H4 (cell line): ENCODE data around the gene GPC6. TPM values are rescaled to one million over a fixed set of nuclear protein-coding genes. Genes with fewer than 3 reads are reported as not detected.

ENCODE experiments used
- DNase-seq: peaks from one replicate; pipeline ENCODE4 v3.0.0-alpha.2; 2015; ENCODE audit warnings: low spot score
- total RNA-seq: library from RNA; depleted of rRNA; stranded (reverse); fragments of >200 nt; shearing (Covaris generic); gene quantifications from 2 replicates; pipeline ENCODE4 v1.2.3, GENCODE V29; 2014

GPC6 gene
- total RNA-seq, 1 experiment from 2014 or later: 9.9 TPM

DNA sequence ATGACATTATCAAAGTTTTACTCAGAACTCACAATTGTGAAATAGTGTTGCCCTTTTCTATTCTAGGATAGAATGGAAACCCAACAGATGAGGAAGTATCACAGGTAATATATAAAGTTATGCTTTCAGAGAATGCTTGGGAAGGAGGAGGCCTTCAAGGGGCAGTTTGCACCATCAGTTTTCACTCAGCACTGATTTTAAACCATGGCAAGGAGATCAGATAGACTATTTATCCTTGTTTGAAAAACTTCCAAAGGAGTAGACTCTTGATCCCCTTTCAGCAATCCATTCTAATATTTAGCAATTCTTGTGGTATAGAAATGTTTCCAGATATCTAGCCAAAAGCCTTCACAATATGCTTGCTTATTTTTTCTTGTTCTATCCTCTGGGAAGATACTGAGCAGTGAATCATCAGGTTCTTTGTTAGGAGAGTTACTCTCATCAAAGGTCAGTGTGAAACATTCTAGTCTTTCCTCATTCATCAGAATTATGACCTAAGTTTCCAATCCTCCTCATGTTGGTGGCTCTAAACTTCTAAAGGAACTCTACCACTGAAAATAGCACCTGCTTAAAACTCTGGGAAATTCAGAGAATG is 3.8 kb downstream of the GPC6 start:
- DNase-seq: no peak

DNA sequence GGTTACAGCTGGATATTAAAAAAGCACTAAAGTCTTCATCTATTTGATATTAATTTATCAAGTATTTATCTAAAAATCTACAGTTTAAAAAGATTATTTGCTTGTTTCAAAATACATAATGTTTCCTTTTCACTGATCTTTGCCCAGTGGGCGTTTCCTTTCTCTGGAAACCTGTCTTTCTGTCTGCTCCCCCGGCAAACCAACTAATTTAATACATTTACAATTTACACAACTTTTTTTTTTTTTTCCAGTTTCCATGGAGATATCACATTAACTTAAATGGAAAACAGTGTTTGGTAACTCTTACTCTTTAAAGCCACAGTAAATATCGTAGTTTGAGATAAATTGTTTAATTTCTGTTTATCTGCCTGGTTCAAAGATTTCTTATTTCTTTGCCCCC is 5.3 kb downstream of the GPC6 start:
- no peak for DNase-seq

DNA sequence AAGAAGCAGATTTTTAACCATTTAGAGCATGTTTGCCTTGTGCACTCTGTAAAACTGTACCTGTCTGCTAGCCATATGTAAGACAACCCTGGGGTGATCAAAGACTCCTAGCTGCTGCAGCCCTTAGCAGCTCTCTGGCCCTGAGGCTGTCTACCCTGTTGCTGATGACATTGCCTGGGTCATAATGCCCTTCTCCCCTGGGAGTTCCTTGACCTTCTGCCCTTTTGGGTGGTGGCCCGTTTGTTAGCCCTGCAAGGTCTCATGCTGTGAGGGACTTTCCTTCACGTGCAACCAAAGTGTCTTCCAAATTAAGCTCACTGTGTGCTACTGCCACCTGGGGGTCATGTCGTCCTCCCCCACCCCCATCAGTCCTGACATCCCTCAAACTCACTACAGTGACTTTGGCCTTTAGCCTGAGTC is 7.4 kb downstream of the GPC6 start:
- DNase-seq: peak; percentile 6

DNA sequence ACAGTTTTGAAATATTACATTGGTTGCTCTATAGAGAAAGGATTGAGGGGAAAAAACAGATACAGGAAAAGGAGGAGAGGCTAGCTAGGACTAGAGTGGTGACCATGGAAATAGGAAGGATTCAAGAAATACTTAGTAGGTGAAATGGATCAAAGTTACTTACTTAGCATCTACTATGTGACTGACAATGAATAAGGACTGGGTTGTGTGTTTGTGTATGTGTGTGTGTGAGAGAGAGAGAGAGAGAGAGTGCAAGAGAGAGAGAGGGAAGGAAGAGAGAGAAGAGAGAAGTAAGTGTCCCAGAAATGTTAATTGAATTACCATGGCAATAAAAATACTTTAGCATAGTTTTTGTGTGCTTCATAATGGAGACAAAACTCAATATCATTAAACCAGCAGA is 7.9 kb downstream of the GPC6 start:
- DNase-seq: no peak

DNA sequence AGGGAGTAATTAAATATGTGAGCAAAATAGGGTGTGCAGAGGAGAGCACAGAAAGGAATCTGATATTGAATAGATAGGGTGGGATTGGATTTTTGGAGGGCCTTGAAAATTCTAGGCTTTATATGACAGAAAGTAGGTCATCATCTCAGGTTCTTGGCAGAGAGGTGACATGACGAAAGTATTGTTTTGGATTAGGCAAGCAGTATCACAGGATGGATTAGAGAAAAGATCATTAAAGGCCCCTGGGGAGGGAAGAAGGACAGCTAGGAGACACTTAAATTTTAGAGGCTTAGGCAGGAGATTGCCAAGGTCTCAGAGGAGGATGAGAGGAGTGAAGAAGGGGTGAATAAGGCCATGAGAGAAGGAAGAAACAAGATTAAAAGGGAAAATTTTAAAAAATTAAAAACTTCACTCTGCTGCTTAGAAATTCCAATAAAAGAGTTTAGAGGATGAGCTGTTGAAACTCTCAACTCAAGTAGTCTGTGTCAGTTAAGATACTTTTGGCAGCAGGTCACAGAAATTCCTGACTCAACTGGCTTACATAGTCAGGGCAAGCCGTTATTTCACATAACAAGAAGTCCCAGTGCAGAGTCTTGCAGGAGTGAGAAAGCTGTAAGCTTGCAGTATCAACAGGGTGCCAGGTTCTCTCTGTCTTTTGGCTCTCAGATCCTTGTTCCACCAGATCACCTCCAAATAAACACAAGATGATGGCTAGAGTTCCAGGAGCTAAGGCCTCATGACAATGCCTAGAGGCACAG is 8.8 kb downstream of the GPC6 start:
- DNase-seq: no peak

DNA sequence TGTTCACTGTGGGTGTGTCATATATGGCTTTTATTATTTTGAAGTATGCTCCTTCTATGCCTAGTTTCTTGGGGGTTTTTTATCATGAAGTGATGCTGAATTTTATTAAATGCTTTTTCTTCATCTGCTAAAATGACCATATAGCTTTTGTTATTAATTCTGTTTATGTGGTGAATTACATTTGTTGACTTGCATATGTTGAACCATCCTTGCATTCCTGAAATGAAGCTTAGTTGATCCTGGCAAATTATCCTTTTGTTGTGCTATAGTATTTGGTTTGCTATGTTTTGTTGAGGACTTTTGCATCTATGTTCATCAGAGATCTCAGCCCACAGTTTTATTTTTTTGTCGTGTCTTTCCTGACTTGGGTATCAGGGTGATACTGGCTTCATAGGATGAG is 12.1 kb downstream of the GPC6 start:
- no peak for DNase-seq

DNA sequence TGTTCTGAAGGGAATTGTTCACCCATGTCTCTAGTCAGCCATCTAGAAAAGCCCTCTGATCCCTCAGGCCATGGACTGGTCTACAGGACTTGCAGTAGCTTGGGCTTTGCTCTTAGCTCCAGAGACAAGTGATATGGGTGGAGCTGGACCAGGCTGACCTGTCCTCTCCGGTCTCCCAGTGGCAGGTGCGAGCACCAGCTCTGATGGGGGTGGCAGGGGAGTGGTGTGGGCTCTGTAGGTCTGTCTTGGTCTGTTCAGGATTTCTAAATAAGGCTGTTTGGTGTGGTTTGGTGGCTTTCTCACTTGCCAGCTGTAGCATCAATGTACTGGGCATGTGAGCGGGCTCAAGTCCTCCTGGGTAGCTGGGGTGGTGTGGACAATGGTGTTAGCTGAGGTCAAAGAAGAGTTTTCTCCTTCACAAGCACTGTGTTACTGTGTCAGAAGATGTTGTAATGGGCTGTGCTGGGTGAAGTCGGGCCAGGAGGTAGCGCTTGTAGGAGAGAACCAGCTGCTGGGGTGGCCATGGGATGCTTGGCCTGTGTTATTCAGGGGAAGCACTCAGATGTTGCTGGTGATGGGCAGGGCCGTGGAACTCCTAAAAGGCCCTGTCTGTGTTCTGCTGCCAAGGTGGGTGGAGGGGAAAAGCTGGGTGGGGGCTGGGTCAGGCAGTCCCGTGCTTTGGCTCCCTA is 16.9 kb downstream of the GPC6 start:
- DNase-seq: no peak

DNA sequence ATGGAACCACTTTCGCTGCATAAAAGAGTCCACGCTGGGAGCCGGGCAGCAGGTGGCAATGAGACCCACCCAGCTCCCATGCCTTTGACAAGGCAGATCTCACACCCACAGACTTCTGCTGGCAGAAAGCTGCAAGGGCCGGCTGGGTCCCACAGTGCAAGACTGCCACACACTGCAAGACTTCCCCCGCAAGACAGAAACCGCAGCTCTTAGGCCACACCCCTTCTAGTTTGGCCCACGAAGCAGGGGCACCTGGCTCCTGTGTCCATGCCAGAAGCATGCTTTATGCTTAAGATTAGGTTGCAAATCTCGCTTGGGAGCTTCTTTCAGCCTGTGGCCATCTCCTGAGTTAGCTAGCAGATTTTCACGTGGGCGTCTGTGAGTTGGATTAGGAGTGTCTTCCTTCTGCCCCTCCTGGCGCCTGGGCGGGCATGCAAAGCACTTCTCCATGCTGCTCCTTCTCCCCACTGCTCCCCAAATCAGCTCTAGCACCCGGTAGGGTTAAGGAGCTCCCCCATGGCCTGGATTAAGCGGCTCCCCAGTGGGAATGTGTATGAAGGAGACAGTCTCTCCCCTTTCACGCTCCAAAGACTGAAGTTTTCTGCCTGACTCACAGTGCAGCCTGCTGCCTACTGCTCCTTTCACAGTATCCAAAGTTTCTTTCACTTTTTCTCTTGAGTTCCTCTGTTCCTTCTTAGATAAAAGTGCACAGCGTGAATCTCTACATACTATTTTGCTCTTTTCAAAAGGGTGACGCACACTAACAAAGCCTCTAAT is 17.7 kb downstream of the GPC6 start:
- DNase-seq: peak; percentile 19

DNA sequence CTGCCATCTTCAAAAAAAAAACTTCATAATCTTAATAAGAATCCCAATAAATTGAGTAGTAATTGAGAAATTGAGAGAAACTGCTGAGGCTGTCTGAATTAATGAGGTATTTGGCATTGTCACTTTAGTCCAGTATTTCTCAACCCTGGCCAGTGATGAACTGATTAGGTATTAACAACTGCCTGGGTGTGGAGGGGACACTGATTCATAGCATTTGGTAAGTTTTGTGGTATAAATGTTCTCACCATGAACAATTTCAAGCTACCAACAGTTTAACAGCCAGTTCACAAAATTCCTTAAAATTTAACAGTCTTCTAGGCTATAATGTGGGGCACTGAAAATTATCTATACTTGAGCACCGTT is 18.3 kb downstream of the GPC6 start:
- DNase-seq: no peak

DNA sequence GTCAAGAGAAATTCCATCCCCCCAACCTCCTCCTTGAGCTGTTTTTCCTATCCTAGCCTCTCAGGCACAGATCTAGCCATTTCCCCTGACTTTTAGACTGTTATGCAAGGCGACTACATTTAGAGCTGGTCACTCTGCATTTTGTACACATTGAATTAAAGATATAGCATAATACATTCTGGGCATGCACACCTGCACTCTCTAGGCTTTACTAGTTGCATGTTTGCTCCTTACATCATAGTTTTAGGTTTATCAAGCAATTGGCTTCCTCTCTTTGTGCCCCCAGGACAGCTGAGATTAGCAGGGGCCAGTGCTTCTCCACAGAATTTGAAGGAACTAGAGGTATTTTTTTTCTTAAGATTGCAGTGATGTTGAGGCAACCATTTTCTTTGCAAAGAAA is 19.5 kb downstream of the GPC6 start:
- DNase-seq: no peak

DNA sequence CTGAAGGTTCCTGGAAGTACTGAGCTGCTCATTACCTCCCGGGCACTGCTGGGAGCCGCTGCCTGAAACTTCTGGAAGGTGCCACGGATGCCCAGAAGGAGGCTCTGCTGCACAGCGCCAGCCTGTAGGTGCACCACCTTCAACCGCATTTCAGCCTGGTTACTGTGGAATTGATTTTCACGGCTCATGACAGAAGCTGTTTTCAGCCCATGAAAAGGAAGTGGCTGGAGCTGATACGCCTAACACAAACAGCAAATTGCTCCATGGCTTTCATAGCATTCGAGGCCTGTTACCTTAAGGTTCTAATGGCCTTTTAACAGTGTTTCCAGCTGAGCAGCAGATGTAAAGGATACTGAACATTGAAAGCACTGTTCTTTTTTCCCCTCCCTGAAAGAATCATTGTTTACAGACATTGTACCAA is 22.0 kb downstream of the GPC6 start:
- peak; percentile 84 for DNase-seq

DNA sequence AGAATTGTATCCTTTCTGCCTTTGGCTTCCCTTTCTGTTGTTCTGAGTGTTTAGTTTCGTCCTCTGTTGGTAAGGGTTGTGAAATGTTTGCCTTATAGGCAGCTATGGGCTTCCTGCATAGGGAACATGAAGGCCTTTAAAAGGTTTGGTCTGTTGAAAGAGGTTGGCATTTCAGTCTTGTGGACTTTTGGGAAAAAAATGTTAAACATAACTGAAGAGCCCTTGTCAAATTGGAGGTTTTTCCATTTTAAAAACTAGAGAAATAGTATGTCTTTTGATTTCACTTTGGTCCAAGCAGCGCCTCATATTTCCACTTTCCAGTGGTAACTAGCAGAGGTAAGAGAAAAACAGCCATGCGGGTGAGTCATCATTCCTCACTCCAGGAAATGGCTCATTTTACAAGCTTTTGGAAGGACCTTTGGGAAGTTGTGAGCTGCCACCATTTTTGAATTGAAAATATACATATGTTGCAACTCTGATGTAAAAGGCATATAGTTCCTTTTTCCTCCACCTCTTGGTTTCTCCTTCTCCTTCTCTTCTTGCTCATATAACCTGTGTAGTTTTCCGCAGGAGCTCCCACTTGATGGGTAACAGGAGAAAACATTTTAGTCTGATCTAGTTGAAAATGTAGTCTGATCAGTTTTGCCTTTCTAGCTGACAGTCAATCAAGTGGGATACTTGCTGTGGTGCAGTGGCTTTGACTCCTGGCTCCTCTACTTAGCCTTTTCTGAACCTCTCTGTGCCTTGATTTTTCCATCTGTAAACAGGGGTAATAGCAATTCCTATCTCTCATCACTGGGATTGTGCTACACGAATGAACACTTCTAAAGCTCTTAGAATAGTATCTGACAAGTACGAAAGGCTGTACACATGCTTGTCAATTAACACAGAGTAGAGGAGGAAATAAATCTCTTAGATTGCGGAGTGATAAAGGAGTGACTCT is 23.0 kb downstream of the GPC6 start:
- peak; percentile 80 for DNase-seq

DNA sequence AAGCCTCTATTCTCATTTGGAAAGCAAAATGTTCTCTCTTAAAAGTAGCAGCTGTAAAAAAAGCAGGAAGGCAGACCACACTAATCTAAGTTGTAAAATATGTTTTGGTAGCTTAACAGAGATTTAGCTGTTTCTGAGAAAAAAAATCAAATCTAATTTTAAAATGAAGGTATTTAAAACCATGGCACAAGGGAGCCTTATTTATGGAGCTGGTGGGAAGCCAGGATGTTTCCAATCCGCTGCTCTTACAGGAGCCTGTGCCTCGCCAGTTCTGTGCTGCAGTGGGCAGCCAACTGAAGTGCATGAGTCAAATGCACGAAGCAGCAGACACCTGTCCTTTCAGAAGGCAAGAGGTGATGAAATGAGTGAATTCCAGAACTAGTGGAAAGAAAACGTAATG is 28.2 kb downstream of the GPC6 start:
- DNase-seq: no peak

DNA sequence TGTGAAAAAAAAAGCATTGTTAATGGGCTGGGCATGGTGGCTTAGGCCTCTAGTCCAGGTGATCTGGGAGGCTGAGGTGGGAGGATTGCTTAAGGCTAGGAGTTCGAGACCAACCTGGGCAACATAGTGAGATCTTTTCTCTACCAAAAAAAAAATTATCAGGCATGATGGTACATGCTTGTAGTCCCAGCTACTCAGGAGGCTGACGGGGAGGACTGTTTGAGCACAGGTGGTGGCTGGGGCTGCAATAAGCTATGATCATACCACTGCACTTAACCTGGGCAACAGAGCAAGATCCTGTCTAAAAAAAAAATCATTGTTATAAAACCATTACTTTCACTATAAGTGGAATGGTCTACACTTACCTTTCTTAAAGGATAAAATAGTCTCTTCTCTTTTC is 30.4 kb downstream of the GPC6 start:
- DNase-seq: no peak

DNA sequence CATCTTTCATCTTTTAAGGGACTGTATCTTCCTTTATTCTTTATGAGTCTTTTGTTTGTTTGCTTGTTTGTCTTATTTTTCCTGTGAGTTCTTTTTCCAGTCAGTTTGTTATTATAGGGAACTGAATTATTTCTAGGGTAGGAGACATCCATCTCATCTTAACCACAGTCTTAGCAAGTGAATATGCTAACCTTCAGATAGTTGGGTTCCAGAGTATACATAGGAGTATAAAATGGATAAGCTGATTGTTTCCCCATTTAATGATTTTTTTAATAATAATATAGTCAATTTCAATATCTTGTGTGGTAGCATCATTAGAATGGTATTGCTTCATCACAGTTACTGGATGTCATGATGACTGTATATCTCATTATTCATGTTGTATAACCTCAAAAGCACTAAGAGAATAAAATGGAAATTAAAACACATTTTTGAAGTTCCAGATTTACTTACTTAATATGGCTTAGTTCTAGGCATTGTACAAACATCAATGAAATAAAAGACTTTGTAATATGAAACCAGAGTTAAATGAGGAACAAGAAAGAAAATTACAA is 33.0 kb downstream of the GPC6 start:
- DNase-seq: no peak

DNA sequence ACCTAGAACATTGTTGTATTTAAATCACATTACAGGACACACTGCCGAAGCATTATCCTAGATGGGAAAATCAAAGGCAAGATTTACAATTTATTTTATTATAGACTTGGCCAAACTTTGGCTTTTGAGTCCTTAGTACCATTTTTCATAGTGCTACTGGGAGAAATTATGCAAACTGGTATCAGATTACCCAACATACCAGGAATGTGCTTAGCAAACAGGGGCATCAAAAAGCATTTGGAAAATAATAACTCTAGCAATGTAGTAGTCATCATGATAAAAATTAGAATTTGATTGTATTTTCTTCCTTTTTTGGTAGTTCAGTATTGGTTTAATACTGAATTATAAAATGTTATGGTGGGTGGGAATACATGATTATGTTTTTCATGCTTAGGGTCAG is 34.0 kb downstream of the GPC6 start:
- no peak for DNase-seq

DNA sequence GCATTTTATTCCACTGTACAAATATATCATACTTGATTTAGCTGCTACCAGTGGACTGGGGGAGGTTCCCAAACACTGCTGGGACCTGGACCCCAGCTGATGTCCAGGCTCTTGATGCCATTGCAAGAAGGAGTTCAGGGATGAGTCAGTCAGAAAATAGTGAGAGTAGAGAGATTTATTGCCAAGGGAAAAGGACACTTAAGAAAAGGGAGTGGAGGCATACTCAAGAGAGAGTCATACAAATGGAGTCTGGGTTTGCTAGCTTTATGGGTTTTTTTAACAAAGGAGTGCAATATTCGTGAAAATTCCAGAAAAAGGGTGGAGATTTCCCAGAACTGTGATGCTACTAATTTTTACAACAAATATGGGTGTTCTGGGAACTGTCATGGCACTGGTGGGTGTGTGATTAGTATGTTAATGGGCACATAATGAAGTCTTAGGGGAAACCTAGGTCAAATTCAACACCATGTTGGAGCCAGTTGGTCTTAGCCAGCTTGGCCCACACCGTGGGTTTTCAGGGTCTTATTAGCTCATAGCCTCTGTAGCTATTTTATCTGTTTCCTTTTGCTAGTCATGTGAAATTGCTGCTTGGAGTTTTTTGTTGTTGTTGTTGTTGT is 36.2 kb downstream of the GPC6 start:
- no peak for DNase-seq

DNA sequence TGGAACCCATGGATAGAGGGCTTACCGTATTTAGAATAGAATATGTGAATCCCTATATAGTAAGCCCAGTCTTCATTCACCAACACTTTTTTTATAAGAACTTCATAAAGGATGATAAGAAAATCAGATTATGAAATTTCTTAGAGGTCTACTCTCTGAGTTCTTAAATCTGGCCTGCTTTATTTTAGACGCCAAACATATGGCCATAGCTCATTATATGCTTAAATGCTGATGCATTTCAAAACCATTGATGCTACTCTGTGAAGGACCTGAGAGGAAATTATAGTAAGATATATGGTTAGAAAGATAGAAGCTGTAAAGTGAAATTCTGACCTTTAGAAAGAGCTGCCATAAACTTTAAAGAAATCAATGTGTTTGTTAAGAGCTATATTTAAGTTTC is 38.3 kb downstream of the GPC6 start:
- DNase-seq: no peak

DNA sequence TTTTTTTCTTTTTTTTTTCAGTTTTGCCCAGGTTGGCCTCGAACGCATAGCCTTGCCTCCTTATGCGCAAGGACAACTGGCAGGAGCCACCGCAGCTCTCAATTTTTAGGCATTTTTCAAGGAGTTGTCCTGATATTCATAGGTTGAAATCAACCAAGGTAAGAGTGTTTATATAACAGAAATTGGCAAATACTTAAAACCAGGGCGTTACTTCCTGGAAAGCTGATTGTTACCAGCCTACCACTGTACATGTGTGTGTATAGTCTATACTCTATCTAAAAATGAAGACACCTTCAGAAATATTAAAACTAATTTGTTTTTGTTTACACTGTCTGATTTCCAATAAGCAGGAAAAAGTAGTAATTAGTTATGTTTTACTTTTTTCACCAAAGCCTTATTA is 39.2 kb downstream of the GPC6 start:
- DNase-seq: no peak

DNA sequence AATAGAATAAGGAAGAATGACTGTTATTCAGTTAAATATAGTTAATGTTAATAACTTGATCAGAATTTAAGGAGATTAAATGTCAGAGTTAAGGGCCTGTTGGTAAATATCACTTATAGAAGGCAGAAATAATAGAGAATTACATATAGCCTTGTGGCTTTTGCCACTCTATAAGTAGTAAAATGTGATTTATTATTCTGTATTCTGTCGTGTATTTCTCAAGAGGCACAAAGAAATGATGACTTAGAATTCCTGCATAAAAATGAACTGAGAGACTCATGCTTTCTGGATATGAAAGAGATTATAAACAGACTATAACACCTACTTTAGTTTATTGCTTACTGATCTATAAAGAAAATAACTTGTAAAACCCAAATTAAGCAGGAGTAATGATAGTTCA is 40.1 kb downstream of the GPC6 start:
- DNase-seq: no peak
